ENCODE data around the gene ANKFY1.

GRCh38 chr17:4120332-4120731 lies 143.4 kb downstream of the ANKFY1 start:
- TF ChIP-seq CTCF (IDR thresholded peaks at IDR 0.05; ENCODE audit: borderline replicate concordance, extremely low read depth, low read length, poor library complexity, severe bottlenecking) (no peak), EZH2 (IDR thresholded peaks at IDR 0.05; ENCODE audit: borderline replicate concordance, low read depth, low read length, severe bottlenecking) (no peak)
